ENCODE measurements around the gene LRPAP1.

- TF ChIP-seq CTCF (IDR thresholded peaks at IDR 0.05; ENCODE audit: low read length): no peak
- TF ChIP-seq EZH2 (IDR thresholded peaks at IDR 0.05; ENCODE audit: borderline replicate concordance, low read length): no peak
Measured at GRCh38 chr4:3499710-3500109, 32.5 kb downstream of the LRPAP1 start.

Measured in OCI-LY1 (cell line).